Effector memory CD8-positive, alpha-beta T cell (primary cell): ENCODE results near the gene PRKN.

Source experiments
- ATAC-seq: fragments of 150-1000 bp; cut with Tn5 transposase; replicated peaks from 2 replicates; pipeline ENCODE4 v1.10.0; 2021; ENCODE audit warnings: mild to moderate bottlenecking, moderate library complexity
- DNase-seq, 3 experiments: peaks; one replicate each; pipeline ENCODE4 v3.0.0; 2021
- H3K27ac Mint-ChIP-seq, 2 donors: one replicate each; pipeline ENCODE4 v1.8.0; 2022; ENCODE audit warnings: mild to moderate bottlenecking in 2 of 2, mixed read lengths in 2 of 2, moderate library complexity in 2 of 2
- H3K27me3 Mint-ChIP-seq, 2 donors: one replicate each; pipeline ENCODE4 v1.8.0; 2022; ENCODE audit warnings: mixed read lengths in 2 of 2
- H3K36me3 Mint-ChIP-seq: one replicate; pipeline ENCODE4 v1.8.0; 2022; ENCODE audit warnings: mild to moderate bottlenecking, moderate library complexity, mixed read lengths; ENCODE audit not compliant: insufficient read depth
- H3K4me1 Mint-ChIP-seq, 2 donors: one replicate each; pipeline ENCODE4 v1.8.0; 2022; ENCODE audit warnings: low read depth in 2 of 2, mixed read lengths in 2 of 2
- H3K4me3 Mint-ChIP-seq, 2 donors: one replicate each; pipeline ENCODE4 v1.8.0; 2022; ENCODE audit warnings: mild to moderate bottlenecking in 2 of 2, mixed read lengths in 2 of 2, moderate library complexity in 2 of 2
- H3K9me3 Mint-ChIP-seq, 2 donors: one replicate each; pipeline ENCODE4 v1.8.0; 2022; ENCODE audit warnings: mixed read lengths in 2 of 2

The PRKN gene

GRCh38 chr6:162147805-162148204 lies 579.8 kb downstream of the PRKN start:
- no peaks in the 10 kb centered on the region for H3K36me3 Mint-ChIP-seq
- ATAC-seq (no peak), DNase-seq (no peak)
- H3K27me3 Mint-ChIP-seq: no peaks in the 10 kb centered on the region
- no peak overlapping the region for H3K4me3 Mint-ChIP-seq
- no peaks in the 10 kb centered on the region for H3K4me1 Mint-ChIP-seq
- no peak overlapping the region for H3K27ac Mint-ChIP-seq
- peaks cover 0 to 4% of the 10 kb centered on the region in 2 donors for H3K9me3 Mint-ChIP-seq

- Mint-ChIP-seq H3K27me3 (no peaks in the 10 kb centered on the region), H3K4me3 (no peak overlapping the region), H3K4me1 (no peaks in the 10 kb centered on the region), H3K27ac (no peak overlapping the region), H3K36me3 (no peaks in the 10 kb centered on the region), H3K9me3 (peaks cover 0 to 4% of the 10 kb centered on the region in 2 donors)
- ATAC-seq: no peak
- no peak for DNase-seq
These were observed 580.3 kb downstream of the PRKN start for GRCh38 chr6:162147281-162147680.

- ATAC-seq (no peak), DNase-seq (no peak)
- Mint-ChIP-seq H3K36me3 (no peaks in the 10 kb centered on the region), H3K27me3 (no peaks in the 10 kb centered on the region), H3K4me1 (no peaks in the 10 kb centered on the region), H3K9me3 (peaks cover 6 to 23% of the 10 kb centered on the region in 2 donors), H3K4me3 (no peak overlapping the region), H3K27ac (no peak overlapping the region)
These were observed 587.2 kb downstream of the PRKN start for GRCh38 chr6:162140251-162140852.

GRCh38 chr6:162125659-162126058 lies 601.9 kb downstream of the PRKN start:
- Mint-ChIP-seq H3K4me3 (no peak overlapping the region), H3K36me3 (no peaks in the 10 kb centered on the region), H3K27me3 (no peaks in the 10 kb centered on the region), H3K9me3 (peaks cover 7 to 17% of the 10 kb centered on the region in 2 donors), H3K27ac (no peak overlapping the region), H3K4me1 (no peaks in the 10 kb centered on the region)
- no peak for DNase-seq
- ATAC-seq: no peak

GRCh38 chr6:162124710-162125435 lies 602.7 kb downstream of the PRKN start:
- Mint-ChIP-seq H3K9me3 (peaks cover 7 to 17% of the 10 kb centered on the region in 2 donors), H3K4me1 (no peaks in the 10 kb centered on the region), H3K27ac (no peak overlapping the region), H3K27me3 (no peaks in the 10 kb centered on the region), H3K4me3 (no peak overlapping the region), H3K36me3 (no peaks in the 10 kb centered on the region)
- ATAC-seq (no peak), DNase-seq (no peak)

- H3K27me3 Mint-ChIP-seq: no peaks in the 10 kb centered on the region
- peaks cover 7 to 17% of the 10 kb centered on the region in 2 donors for H3K9me3 Mint-ChIP-seq
- no peaks in the 10 kb centered on the region for H3K36me3 Mint-ChIP-seq
- DNase-seq (no peak), ATAC-seq (no peak)
- H3K4me1 Mint-ChIP-seq: no peaks in the 10 kb centered on the region
- H3K4me3 Mint-ChIP-seq: no peak overlapping the region
- H3K27ac Mint-ChIP-seq: no peak overlapping the region
These were observed 603.8 kb downstream of the PRKN start for GRCh38 chr6:162123797-162124196.

- DNase-seq (no peak), ATAC-seq (no peak)
- no peaks in the 10 kb centered on the region for H3K4me1 Mint-ChIP-seq
- peaks cover 0 to 12% of the 10 kb centered on the region in 2 donors for H3K9me3 Mint-ChIP-seq
- no peaks in the 10 kb centered on the region for H3K27me3 Mint-ChIP-seq
- no peak overlapping the region for H3K4me3 Mint-ChIP-seq
- H3K36me3 Mint-ChIP-seq: no peaks in the 10 kb centered on the region
- H3K27ac Mint-ChIP-seq: no peak overlapping the region
These were observed 608.2 kb downstream of the PRKN start for GRCh38 chr6:162119341-162119740.

GRCh38 chr6:162118706-162119105 lies 608.9 kb downstream of the PRKN start:
- H3K4me3 Mint-ChIP-seq: no peak overlapping the region
- no peaks in the 10 kb centered on the region for H3K27me3 Mint-ChIP-seq
- no peak overlapping the region for H3K27ac Mint-ChIP-seq
- no peak for ATAC-seq
- H3K36me3 Mint-ChIP-seq: no peaks in the 10 kb centered on the region
- no peaks in the 10 kb centered on the region for H3K4me1 Mint-ChIP-seq
- no peak for DNase-seq
- H3K9me3 Mint-ChIP-seq: peaks cover 0 to 8% of the 10 kb centered on the region in 2 donors

- no peak overlapping the region for H3K27ac Mint-ChIP-seq
- H3K4me1 Mint-ChIP-seq: no peaks in the 10 kb centered on the region
- ATAC-seq (no peak), DNase-seq (no peak)
- no peaks in the 10 kb centered on the region for H3K27me3 Mint-ChIP-seq
- peaks cover 0 to 8% of the 10 kb centered on the region in 2 donors for H3K9me3 Mint-ChIP-seq
- H3K4me3 Mint-ChIP-seq: no peak overlapping the region
- no peaks in the 10 kb centered on the region for H3K36me3 Mint-ChIP-seq
These were observed 610.6 kb downstream of the PRKN start for GRCh38 chr6:162116902-162117525.

GRCh38 chr6:162109480-162110050 lies 618.0 kb downstream of the PRKN start:
- Mint-ChIP-seq H3K27me3 (no peaks in the 10 kb centered on the region), H3K27ac (no peak overlapping the region), H3K4me1 (no peaks in the 10 kb centered on the region), H3K4me3 (no peak overlapping the region), H3K36me3 (no peaks in the 10 kb centered on the region), H3K9me3 (peaks cover 0 to 2% of the 10 kb centered on the region in 2 donors)
- ATAC-seq: no peak
- DNase-seq: no peak

GRCh38 chr6:162108041-162108440 lies 619.5 kb downstream of the PRKN start:
- Mint-ChIP-seq H3K9me3 (peaks cover 0 to 2% of the 10 kb centered on the region in 2 donors), H3K4me3 (no peak overlapping the region), H3K27me3 (no peaks in the 10 kb centered on the region), H3K36me3 (no peaks in the 10 kb centered on the region), H3K27ac (no peak overlapping the region), H3K4me1 (no peaks in the 10 kb centered on the region)
- no peak for ATAC-seq
- no peak for DNase-seq

- ATAC-seq (no peak), DNase-seq (no peak)
- H3K4me1 Mint-ChIP-seq: no peaks in the 10 kb centered on the region
- H3K27ac Mint-ChIP-seq: no peak overlapping the region
- no peaks in the 10 kb centered on the region for H3K36me3 Mint-ChIP-seq
- no peaks in the 10 kb centered on the region for H3K27me3 Mint-ChIP-seq
- H3K4me3 Mint-ChIP-seq: no peak overlapping the region
- H3K9me3 Mint-ChIP-seq: peaks cover 8% of the 10 kb centered on the region in 2 donors
These were observed 627.5 kb downstream of the PRKN start for GRCh38 chr6:162100096-162100495.

- Mint-ChIP-seq H3K9me3 (peaks cover 8% of the 10 kb centered on the region in 2 donors), H3K36me3 (no peaks in the 10 kb centered on the region), H3K27ac (no peak overlapping the region), H3K27me3 (no peaks in the 10 kb centered on the region), H3K4me3 (no peak overlapping the region), H3K4me1 (no peaks in the 10 kb centered on the region)
- no peak for ATAC-seq
- no peak for DNase-seq
These were observed 627.9 kb downstream of the PRKN start for GRCh38 chr6:162099685-162100084.
